GM12801 (cell line): ENCODE measurements around the gene TAF11.

Experiments
- TF ChIP-seq, protein P1 (sequence below): IDR thresholded peaks from one replicate; pipeline ENCODE4 v1.5.1; 2011; ENCODE audit warnings: control low read depth; ENCODE audit not compliant: insufficient read length; ENCODE audit errors: extremely low read depth

Gene TAF11

DNA sequence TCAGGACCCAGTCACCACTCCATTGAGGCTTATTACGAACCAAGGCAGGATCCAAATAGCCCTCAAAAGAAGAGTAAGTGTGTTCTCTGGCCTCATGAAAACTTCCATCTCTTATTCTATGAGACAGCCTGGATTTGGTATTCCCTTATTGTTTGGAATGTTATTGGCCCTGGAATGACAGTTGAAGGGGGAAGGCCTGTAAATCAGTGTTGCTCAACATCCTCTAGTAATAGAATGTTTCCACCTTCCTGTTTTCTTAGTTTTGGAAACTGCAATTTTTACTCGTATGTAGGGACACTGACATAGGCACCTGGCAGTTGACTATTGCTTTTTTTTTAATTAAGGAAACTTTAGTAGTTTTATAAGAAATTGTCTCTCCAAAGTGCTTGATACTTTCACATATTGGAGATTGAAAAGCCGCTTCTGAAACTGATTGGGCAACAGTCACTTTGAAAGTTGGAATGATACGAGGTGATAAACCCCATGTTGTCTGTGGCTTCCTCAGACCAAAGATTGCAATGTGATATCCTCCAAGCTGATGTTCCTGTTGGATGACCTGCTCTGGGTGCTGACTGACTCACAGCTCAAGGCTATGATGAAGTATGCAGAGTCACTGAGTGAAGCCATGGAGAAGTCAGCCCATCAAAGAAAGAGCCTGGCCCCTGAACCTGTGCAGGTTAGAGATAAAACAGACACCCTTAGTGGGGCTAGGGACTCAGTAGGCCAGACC is 52.9 kb downstream of the TAF11 start:
- TF ChIP-seq, protein P1, sequence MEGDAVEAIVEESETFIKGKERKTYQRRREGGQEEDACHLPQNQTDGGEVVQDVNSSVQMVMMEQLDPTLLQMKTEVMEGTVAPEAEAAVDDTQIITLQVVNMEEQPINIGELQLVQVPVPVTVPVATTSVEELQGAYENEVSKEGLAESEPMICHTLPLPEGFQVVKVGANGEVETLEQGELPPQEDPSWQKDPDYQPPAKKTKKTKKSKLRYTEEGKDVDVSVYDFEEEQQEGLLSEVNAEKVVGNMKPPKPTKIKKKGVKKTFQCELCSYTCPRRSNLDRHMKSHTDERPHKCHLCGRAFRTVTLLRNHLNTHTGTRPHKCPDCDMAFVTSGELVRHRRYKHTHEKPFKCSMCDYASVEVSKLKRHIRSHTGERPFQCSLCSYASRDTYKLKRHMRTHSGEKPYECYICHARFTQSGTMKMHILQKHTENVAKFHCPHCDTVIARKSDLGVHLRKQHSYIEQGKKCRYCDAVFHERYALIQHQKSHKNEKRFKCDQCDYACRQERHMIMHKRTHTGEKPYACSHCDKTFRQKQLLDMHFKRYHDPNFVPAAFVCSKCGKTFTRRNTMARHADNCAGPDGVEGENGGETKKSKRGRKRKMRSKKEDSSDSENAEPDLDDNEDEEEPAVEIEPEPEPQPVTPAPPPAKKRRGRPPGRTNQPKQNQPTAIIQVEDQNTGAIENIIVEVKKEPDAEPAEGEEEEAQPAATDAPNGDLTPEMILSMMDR, result no peak

GRCh38 chr6:34832942-34833341 is 54.9 kb downstream of the TAF11 start:
- TF ChIP-seq, protein P1, result no peak

- TF ChIP-seq, protein P1, result no peak
These were observed 58.7 kb downstream of the TAF11 start for GRCh38 chr6:34829137-34829536.
